SK-N-SH treated with all-trans-retinoic acid at 6 μM for 48 hours (cell line): ENCODE measurements around the gene KHDRBS2.

Experiments
- ATAC-seq: fragments of 200-7000 bp; cut with Tn5 transposase; 3 replicates; pipeline ENCODE4 v1.9.1; 2020; ENCODE audit warnings: mild to moderate bottlenecking, moderate library complexity
- ARNTL ChIP-seq: fragments of 450-650 bp; formaldehyde crosslinking; IDR thresholded peaks from 2 replicates; pipeline ENCODE4 v1.5.0; 2020; ENCODE audit warnings: low read depth, mild to moderate bottlenecking, moderate library complexity, borderline replicate concordance
- BACH2 ChIP-seq: fragments of 250-450 bp; sonication (Bioruptor Pico); IDR thresholded peaks from 2 replicates; pipeline ENCODE4 v1.9.0; 2021; ENCODE audit warnings: mild to moderate bottlenecking, borderline replicate concordance
- CREB5 ChIP-seq: fragments of 250-450 bp; sonication (Bioruptor Pico); IDR thresholded peaks from 2 replicates; pipeline ENCODE4 v1.5.1; 2020; ENCODE audit warnings: low read depth, mild to moderate bottlenecking, moderate library complexity
- CSDC2 ChIP-seq: fragments of 250-450 bp; sonication (Bioruptor Pico); IDR thresholded peaks from 2 replicates; pipeline ENCODE4 v1.5.0; 2020; ENCODE audit warnings: mild to moderate bottlenecking, moderate library complexity
- CSRNP3 ChIP-seq: fragments of 250-450 bp; sonication (Bioruptor Pico); IDR thresholded peaks from 2 replicates; pipeline ENCODE4 v1.5.1; 2021; ENCODE audit warnings: mild to moderate bottlenecking, moderate library complexity
- ESRRG ChIP-seq: fragments of 250-450 bp; sonication (Bioruptor Pico); IDR thresholded peaks from 2 replicates; pipeline ENCODE4 v1.6.1; 2021; ENCODE audit warnings: mild to moderate bottlenecking
- GLIS3 ChIP-seq: fragments of 250-450 bp; sonication (Bioruptor Pico); IDR thresholded peaks from 2 replicates; pipeline ENCODE4 v1.5.0; 2020; ENCODE audit warnings: mild to moderate bottlenecking, moderate library complexity
- ISL1 ChIP-seq: fragments of 250-450 bp; sonication (Bioruptor Pico); IDR thresholded peaks from 2 replicates; pipeline ENCODE4 v2.1.2; 2022; ENCODE audit warnings: mild to moderate bottlenecking, moderate library complexity
- OSR1 ChIP-seq: fragments of 250-450 bp; sonication (Bioruptor Pico); IDR thresholded peaks from 2 replicates; pipeline ENCODE4 v1.8.0; 2022; ENCODE audit warnings: moderate library complexity, mild to moderate bottlenecking, inconsistent platforms
- PATZ1 ChIP-seq: fragments of 250-450 bp; sonication (Bioruptor Pico); IDR thresholded peaks from 2 replicates; pipeline ENCODE4 v1.8.0; 2020; ENCODE audit warnings: mild to moderate bottlenecking, moderate library complexity, borderline replicate concordance
- POU6F1 ChIP-seq: fragments of 250-450 bp; sonication (Bioruptor Pico); IDR thresholded peaks from 2 replicates; pipeline ENCODE4 v1.8.0; 2021; ENCODE audit warnings: low read depth, mild to moderate bottlenecking, moderate library complexity, borderline replicate concordance
- PPARA ChIP-seq: fragments of 250-450 bp; sonication (Bioruptor Pico); IDR thresholded peaks from 2 replicates; pipeline ENCODE4 v1.5.0; 2020; ENCODE audit warnings: mild to moderate bottlenecking, borderline replicate concordance
- RARB ChIP-seq: fragments of 250-450 bp; sonication (Bioruptor Pico); IDR thresholded peaks from 2 replicates; pipeline ENCODE4 v1.8.0; 2021; ENCODE audit warnings: mild to moderate bottlenecking, moderate library complexity
- SNAI2 ChIP-seq: fragments of 250-450 bp; sonication (Bioruptor Pico); IDR thresholded peaks from 2 replicates; pipeline ENCODE4 v1.5.0; 2020; ENCODE audit warnings: mild to moderate bottlenecking, moderate library complexity
- TCF4 ChIP-seq: fragments of 250-450 bp; sonication (Bioruptor Pico); IDR thresholded peaks from 2 replicates; pipeline ENCODE4 v1.8.0; 2021; ENCODE audit warnings: mild to moderate bottlenecking, moderate library complexity, borderline replicate concordance
- TOX ChIP-seq: fragments of 250-450 bp; sonication (Bioruptor Pico); IDR thresholded peaks from 2 replicates; pipeline ENCODE4 v1.8.0; 2021; ENCODE audit warnings: mild to moderate bottlenecking, moderate library complexity, borderline replicate concordance
- TSHZ2 ChIP-seq: fragments of 250-450 bp; sonication (Bioruptor Pico); IDR thresholded peaks from 2 replicates; pipeline ENCODE4 v1.5.0; 2020; ENCODE audit warnings: mild to moderate bottlenecking, moderate library complexity
- ZC3H10 ChIP-seq: fragments of 250-450 bp; sonication (Bioruptor Pico); IDR thresholded peaks from 2 replicates; pipeline ENCODE4 v1.5.1; 2021; ENCODE audit warnings: mild to moderate bottlenecking, moderate library complexity
- ZFP3 ChIP-seq: fragments of 250-450 bp; sonication (Bioruptor Pico); IDR thresholded peaks from 2 replicates; pipeline ENCODE4 v1.5.0; 2020; ENCODE audit warnings: mild to moderate bottlenecking, moderate library complexity
- ZFP30 ChIP-seq: fragments of 450-650 bp; formaldehyde crosslinking; IDR thresholded peaks from 2 replicates; pipeline ENCODE4 v1.5.0; 2022; ENCODE audit warnings: mild to moderate bottlenecking, moderate library complexity
- ZNF565 ChIP-seq: fragments of 450-650 bp; formaldehyde crosslinking; conservative IDR thresholded peaks from 2 replicates; pipeline ENCODE4 v1.5.0; 2020; ENCODE audit warnings: low read depth, mild to moderate bottlenecking, moderate library complexity
- ZNF70 ChIP-seq: fragments of 450-650 bp; formaldehyde crosslinking; IDR thresholded peaks from 2 replicates; pipeline ENCODE4 v1.5.0; 2020; ENCODE audit warnings: mild to moderate bottlenecking, moderate library complexity
- ZNF8 ChIP-seq: fragments of 450-650 bp; formaldehyde crosslinking; IDR thresholded peaks from 2 replicates; pipeline ENCODE4 v1.5.0; 2020; ENCODE audit warnings: mild to moderate bottlenecking, moderate library complexity

KHDRBS2 gene

GRCh38 chr6:62236784-62237183 is 49.2 kb downstream of the KHDRBS2 start:
- TF ChIP-seq TCF4 (no peak), CREB5 (CRISPR knock-in tag) (no peak), POU6F1 (CRISPR knock-in tag) (no peak), OSR1 (CRISPR knock-in tag) (no peak), ISL1 (CRISPR knock-in tag) (no peak), CSRNP3 (CRISPR knock-in tag) (no peak), ZFP3 (CRISPR knock-in tag) (no peak), SNAI2 (CRISPR knock-in tag) (no peak), BACH2 (CRISPR knock-in tag) (no peak), PPARA (CRISPR knock-in tag) (no peak), GLIS3 (CRISPR knock-in tag) (no peak), ZNF565 (CRISPR knock-in tag) (no peak), TSHZ2 (CRISPR knock-in tag) (no peak), ZC3H10 (CRISPR knock-in tag) (no peak), PATZ1 (no peak)
- no peak for ATAC-seq

- ATAC-seq = no peak
- no peak for TF ChIP-seq TOX (CRISPR knock-in tag)
- no peak for TF ChIP-seq BACH2 (CRISPR knock-in tag)
- TF ChIP-seq CSDC2 (CRISPR knock-in tag) = no peak
- no peak for TF ChIP-seq ZNF565 (CRISPR knock-in tag)
- no peak for TF ChIP-seq TCF4
- no peak for TF ChIP-seq ZC3H10 (CRISPR knock-in tag)
- no peak for TF ChIP-seq ARNTL
- no peak for TF ChIP-seq ZNF8 (CRISPR knock-in tag)
- TF ChIP-seq CREB5 (CRISPR knock-in tag) = no peak
- no peak for TF ChIP-seq TSHZ2 (CRISPR knock-in tag)
- TF ChIP-seq PPARA (CRISPR knock-in tag) = no peak
- TF ChIP-seq ZFP30 = no peak
- no peak for TF ChIP-seq OSR1 (CRISPR knock-in tag)
- no peak for TF ChIP-seq ZNF70 (CRISPR knock-in tag)
- no peak for TF ChIP-seq ISL1 (CRISPR knock-in tag)
- TF ChIP-seq ESRRG (CRISPR knock-in tag) = no peak
- no peak for TF ChIP-seq RARB (CRISPR knock-in tag)
- TF ChIP-seq SNAI2 (CRISPR knock-in tag) = no peak
- TF ChIP-seq PATZ1 = no peak
Observed at GRCh38 chr6:62229231-62229630, 56.8 kb downstream of the KHDRBS2 start.
